ENCODE measurements around the gene TTC7B. TPM values are rescaled to one million over a fixed set of nuclear protein-coding genes. Genes with fewer than 3 reads are reported as not detected.

Gene TTC7B
- total RNA-seq, 4 donors from 2014 or later: 31.0 to 49.7 (median 45.1) TPM

- TF ChIP-seq, protein P1, sequence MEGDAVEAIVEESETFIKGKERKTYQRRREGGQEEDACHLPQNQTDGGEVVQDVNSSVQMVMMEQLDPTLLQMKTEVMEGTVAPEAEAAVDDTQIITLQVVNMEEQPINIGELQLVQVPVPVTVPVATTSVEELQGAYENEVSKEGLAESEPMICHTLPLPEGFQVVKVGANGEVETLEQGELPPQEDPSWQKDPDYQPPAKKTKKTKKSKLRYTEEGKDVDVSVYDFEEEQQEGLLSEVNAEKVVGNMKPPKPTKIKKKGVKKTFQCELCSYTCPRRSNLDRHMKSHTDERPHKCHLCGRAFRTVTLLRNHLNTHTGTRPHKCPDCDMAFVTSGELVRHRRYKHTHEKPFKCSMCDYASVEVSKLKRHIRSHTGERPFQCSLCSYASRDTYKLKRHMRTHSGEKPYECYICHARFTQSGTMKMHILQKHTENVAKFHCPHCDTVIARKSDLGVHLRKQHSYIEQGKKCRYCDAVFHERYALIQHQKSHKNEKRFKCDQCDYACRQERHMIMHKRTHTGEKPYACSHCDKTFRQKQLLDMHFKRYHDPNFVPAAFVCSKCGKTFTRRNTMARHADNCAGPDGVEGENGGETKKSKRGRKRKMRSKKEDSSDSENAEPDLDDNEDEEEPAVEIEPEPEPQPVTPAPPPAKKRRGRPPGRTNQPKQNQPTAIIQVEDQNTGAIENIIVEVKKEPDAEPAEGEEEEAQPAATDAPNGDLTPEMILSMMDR (IDR thresholded peaks at IDR 0.05; ENCODE audit: low read depth): no peak
Observed at GRCh38 chr14:90489916-90490719, 326.1 kb downstream of the TTC7B start.

GRCh38 chr14:90489306-90489705, 326.9 kb downstream of the TTC7B start:
- TF ChIP-seq, protein P1 (IDR thresholded peaks at IDR 0.05; ENCODE audit: low read depth): no peak

- TF ChIP-seq, protein P1 (IDR thresholded peaks at IDR 0.05; ENCODE audit: low read depth): no peak
Observed at GRCh38 chr14:90488256-90488655, 328.0 kb downstream of the TTC7B start.

GRCh38 chr14:90487462-90487861, 328.8 kb downstream of the TTC7B start:
- TF ChIP-seq, protein P1 (IDR thresholded peaks at IDR 0.05; ENCODE audit: low read depth): no peak

DNA sequence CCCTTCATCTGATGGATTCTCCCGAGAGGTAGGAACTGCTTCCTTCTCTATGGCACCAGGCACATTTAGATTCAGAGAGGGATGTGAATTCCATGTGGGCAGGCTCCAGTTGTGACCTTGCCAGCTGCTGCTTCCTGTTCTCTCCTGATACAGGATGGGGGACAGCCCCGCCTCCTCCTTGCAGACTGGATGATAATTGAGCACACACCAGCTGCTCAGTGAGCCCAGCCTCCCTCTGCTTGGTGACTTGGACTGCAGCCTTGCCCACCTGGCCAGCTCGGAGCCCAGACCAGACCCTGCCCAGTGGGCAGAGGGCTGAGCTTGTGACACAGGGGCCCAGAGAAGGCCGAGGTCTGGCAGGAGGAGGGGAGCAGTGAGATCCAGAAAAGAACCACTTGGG, 329.2 kb downstream of the TTC7B start:
- TF ChIP-seq, protein P1 (IDR thresholded peaks at IDR 0.05; ENCODE audit: low read depth): no peak

DNA sequence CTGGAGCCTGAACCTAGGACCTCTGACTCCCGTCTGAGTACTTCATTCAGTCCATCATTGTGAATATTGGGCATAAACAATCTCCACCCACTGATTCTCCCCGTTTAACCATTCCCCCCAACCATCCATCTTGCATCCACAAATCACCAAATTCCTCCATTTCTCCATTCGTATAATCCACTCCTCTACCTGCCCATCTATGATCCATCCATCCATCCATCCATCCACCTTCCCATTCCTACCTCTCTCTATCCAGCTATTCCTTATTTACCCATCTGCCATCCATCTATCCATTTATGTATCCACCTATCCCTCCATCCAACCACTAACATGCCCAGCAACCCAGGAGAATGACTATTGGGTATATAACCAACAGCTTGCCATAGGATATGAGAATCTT, 331.9 kb downstream of the TTC7B start:
- TF ChIP-seq, protein P1 (IDR thresholded peaks at IDR 0.05; ENCODE audit: low read depth): no peak

GRCh38 chr14:90483571-90483974, 332.7 kb downstream of the TTC7B start:
- TF ChIP-seq, protein P1 (IDR thresholded peaks at IDR 0.05; ENCODE audit: low read depth): no peak

Measured in subcutaneous adipose tissue (tissue), 4 donors.